ENCODE data around the gene TMEM119. TPM values are rescaled to one million over a fixed set of nuclear protein-coding genes. Genes with fewer than 3 reads are reported as not detected.

Gene TMEM119
- polyA plus RNA-seq, 1 of the 3 experiments (the other 2 are of a cell fraction): 25.7 TPM

DNA sequence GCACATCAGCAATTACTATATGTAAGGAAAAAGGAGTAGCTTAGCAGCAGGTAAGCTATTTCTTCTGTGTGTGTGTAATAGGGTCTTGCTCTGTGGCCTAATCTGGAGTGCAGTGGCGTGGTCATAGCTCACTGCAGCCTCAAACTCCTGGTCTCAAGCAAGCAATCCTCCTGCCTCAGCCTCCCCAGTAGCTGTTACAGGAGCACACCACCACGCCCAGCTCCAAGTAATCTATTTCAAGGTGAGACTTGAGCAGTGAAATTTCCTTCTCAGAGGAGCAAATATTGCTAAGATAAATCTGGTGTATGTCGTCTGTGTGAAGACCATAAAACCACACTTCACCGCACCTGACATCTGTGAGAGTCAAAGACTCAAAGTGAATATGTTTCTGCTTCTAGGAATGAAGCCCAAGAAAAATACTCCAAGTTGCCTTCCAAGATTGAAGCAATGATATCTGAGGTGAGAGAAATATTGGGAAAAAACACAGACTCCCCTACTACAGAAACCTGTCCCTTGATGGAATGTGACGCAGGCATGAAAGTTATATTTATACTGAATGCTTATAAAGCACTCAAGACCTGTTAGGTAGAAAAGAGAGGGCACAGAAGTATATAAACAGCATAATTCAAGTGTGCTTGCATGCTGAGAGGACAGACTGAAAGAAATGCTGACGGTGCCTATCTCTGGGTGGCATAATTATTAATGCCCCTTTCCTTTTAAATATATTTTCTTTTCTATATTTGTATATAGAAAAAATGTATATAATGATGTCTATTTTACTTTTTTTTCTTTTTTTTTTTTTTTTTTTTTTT is 38.3 kb upstream of the TMEM119 start:
- TF ChIP-seq RFX5 (IDR thresholded peaks at IDR 0.05; ENCODE audit: low read length) (no peak), REST (IDR thresholded peaks at IDR 0.05; ENCODE audit: low read depth, low read length) (no peak), RAD21 (IDR thresholded peaks at IDR 0.05; ENCODE audit: low read length) (no peak)
- Histone ChIP-seq H3K27ac (ENCODE audit: low read depth in 2 of 2, low read length in 1 of 2) (no peak overlapping the region), H2AFZ (ENCODE audit: low read depth) (no peak overlapping the region), H3K9me2 (no peaks in the 10 kb centered on the region), H3K36me3 (replicated peaks in 1 of 2; ENCODE audit: control insufficient read depth in 1 of 2, insufficient read depth in 2 of 2, low read length in 1 of 2) (no peaks in the 10 kb centered on the region), H3K9me3 (no peaks in the 10 kb centered on the region), H3K4me3 (ENCODE audit: low read depth in 2 of 2, low read length in 1 of 2) (no peak overlapping the region), H4K20me1 (ENCODE audit: insufficient read depth) (no peaks in the 10 kb centered on the region), H3F3A (replicated peaks; ENCODE audit: insufficient read depth) (peaks cover 49% of the 10 kb centered on the region), H3K27me3 (ENCODE audit: insufficient read depth) (no peaks in the 10 kb centered on the region), H3K79me2 (ENCODE audit: insufficient read depth) (no peaks in the 10 kb centered on the region), H3K4me2 (no peak overlapping the region), H3K4me1 (ENCODE audit: control insufficient read depth in 1 of 2, insufficient read depth in 2 of 2, low read depth in 1 of 2, low read length in 1 of 2) (peaks cover 7 to 16% of the 10 kb centered on the region in 2 experiments; a peak in 1 of 4 replicates), H3K9ac (no peak overlapping the region)
- DNase-seq: no peak
- 91% methylated on average over 6 of the region's 6 CpGs for WGBS (ENCODE audit: low lambda C conversion rate)
- ChIA-PET CTCF (interaction anchor here (1.0 to 6.3 kb wide), 5 partner anchors 11 to 167 kb away, joined by 3 to 36 read pairs (median 8); no protein-coding TSS in a partner anchor), POLR2A (no interaction called here)

GRCh38 chr12:108635201-108635996 is 37.5 kb upstream of the TMEM119 start:
- H3K4me2 ChIP-seq: no peak overlapping the region
- H3K4me3 ChIP-seq (ENCODE audit: low read depth in 2 of 2, low read length in 1 of 2): no peak overlapping the region
- H3K4me1 ChIP-seq (ENCODE audit: control insufficient read depth in 1 of 2, insufficient read depth in 2 of 2, low read depth in 1 of 2, low read length in 1 of 2): peaks cover 5 to 15% of the 10 kb centered on the region in 2 experiments; a peak in 2 of 4 replicates
- TF ChIP-seq GABPA (IDR thresholded peaks at IDR 0.05; ENCODE audit: low read depth): no peak
- TF ChIP-seq ELF1 (IDR thresholded peaks at IDR 0.05): no peak
- no peak for TF ChIP-seq RFX5 (IDR thresholded peaks at IDR 0.05; ENCODE audit: low read length)
- TF ChIP-seq TCF12 (IDR thresholded peaks at IDR 0.05): no peak
- no peak for TF ChIP-seq FOXJ3 (CRISPR knock-in tag; IDR thresholded peaks at IDR 0.05)
- TF ChIP-seq RAD21 (IDR thresholded peaks at IDR 0.05; ENCODE audit: low read length): no peak
- TF ChIP-seq, protein P1, sequence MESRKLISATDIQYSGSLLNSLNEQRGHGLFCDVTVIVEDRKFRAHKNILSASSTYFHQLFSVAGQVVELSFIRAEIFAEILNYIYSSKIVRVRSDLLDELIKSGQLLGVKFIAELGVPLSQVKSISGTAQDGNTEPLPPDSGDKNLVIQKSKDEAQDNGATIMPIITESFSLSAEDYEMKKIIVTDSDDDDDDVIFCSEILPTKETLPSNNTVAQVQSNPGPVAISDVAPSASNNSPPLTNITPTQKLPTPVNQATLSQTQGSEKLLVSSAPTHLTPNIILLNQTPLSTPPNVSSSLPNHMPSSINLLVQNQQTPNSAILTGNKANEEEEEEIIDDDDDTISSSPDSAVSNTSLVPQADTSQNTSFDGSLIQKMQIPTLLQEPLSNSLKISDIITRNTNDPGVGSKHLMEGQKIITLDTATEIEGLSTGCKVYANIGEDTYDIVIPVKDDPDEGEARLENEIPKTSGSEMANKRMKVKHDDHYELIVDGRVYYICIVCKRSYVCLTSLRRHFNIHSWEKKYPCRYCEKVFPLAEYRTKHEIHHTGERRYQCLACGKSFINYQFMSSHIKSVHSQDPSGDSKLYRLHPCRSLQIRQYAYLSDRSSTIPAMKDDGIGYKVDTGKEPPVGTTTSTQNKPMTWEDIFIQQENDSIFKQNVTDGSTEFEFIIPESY (IDR thresholded peaks at IDR 0.05; ENCODE audit: borderline replicate concordance, low read depth): no peak
- TF ChIP-seq RXRA (IDR thresholded peaks at IDR 0.05; ENCODE audit: borderline replicate concordance, low read depth): no peak
- TF ChIP-seq FOSL2 (IDR thresholded peaks at IDR 0.05; ENCODE audit: borderline replicate concordance, low read depth): no peak
- no peak for TF ChIP-seq MXI1 (IDR thresholded peaks at IDR 0.05; ENCODE audit: low read depth, low read length)
- TF ChIP-seq GATA2 (CRISPR knock-in tag; IDR thresholded peaks at IDR 0.05): no peak
- TF ChIP-seq CTCF (IDR thresholded peaks at IDR 0.05): no peak
- TF ChIP-seq EP300 (IDR thresholded peaks at IDR 0.05; ENCODE audit: borderline replicate concordance in 1 of 2, low read depth in 1 of 2, low read length in 1 of 2): no peak
- CTCF ChIA-PET: interaction anchor here (1.1 to 6.3 kb wide), 3 partner anchors 16 to 168 kb away, joined by 3 to 36 read pairs (median 12); no protein-coding TSS in a partner anchor
- no peaks in the 10 kb centered on the region for H4K20me1 ChIP-seq (ENCODE audit: insufficient read depth)
- no peaks in the 10 kb centered on the region for H3K27me3 ChIP-seq (ENCODE audit: insufficient read depth)
- no peak for DNase-seq
- POLR2A ChIA-PET: no interaction called here
- peaks cover 50% of the 10 kb centered on the region for H3F3A ChIP-seq (replicated peaks; ENCODE audit: insufficient read depth)
- no peak overlapping the region for H3K9ac ChIP-seq
- no peaks in the 10 kb centered on the region for H3K9me2 ChIP-seq
- H3K36me3 ChIP-seq (replicated peaks in 1 of 2; ENCODE audit: control insufficient read depth in 1 of 2, insufficient read depth in 2 of 2, low read length in 1 of 2): no peaks in the 10 kb centered on the region
- H2AFZ ChIP-seq (ENCODE audit: low read depth): no peak overlapping the region
- H3K27ac ChIP-seq (ENCODE audit: low read depth in 2 of 2, low read length in 1 of 2): no peak overlapping the region
- no peaks in the 10 kb centered on the region for H3K9me3 ChIP-seq
- 65% methylated on average over 15 of the region's 15 CpGs for WGBS (ENCODE audit: low lambda C conversion rate)
- no peaks in the 10 kb centered on the region for H3K79me2 ChIP-seq (ENCODE audit: insufficient read depth)
